Heart left ventricle (tissue), 13 donors: ENCODE measurements around the gene COX6B2.

Source experiments
- CTCF ChIP-seq, 12 donors: fragments of 200-600 bp; sonication (generic) in 4 of 12; IDR thresholded peaks; one replicate each; pipeline versions ENCODE4 v1.5.0 to v1.8.0; 2018 to 2022; ENCODE audit warnings: antibody characterized with exemption in 12 of 12, mild to moderate bottlenecking in 5 of 12
- POLR2A ChIP-seq, 2 donors: fragments of 450-650 bp; IDR thresholded peaks; one replicate each; pipeline ENCODE4 v1.6.1; 2017; ENCODE audit warnings: antibody characterized with exemption in 2 of 2, mild to moderate bottlenecking in 2 of 2, moderate library complexity in 2 of 2
- donor health status: ischemic (EF 13 %, LVEDD 7.1; RV severe dilation, severe dysfunction).
- donor health status: DM: no; HTN: yes; CAD: no.
- donor health status: DM: no; HTN: no; CAD: no.
- donor health status: ischemic (EF 25% LVEDD 6.9; RV normal size, moderate dysfunction).
- donor health status: ischemic (EF 25% LVEDD 5.7; RV mildly dilated, moderate dysfunction).
- donor health status: ischemic (EF 35%, LVEDD 5.7; RV mildly dilated, moderate dysfunction).
- donor health status: nonischemic (EF 11% LVEDD 7.7; RV severe dilation, severe dysfunction).
- donor health status: DM: yes; HTN: yes; CAD: no.
- donor health status: PGD.
- donor health status: ischemic (EF 29% LVEDD 5.4; RV normal size, mild dysfunction).
- donor health status: nonischemic (EF 23%, LVEDD 6.1; RV moderate dilation, normal function).

DNA sequence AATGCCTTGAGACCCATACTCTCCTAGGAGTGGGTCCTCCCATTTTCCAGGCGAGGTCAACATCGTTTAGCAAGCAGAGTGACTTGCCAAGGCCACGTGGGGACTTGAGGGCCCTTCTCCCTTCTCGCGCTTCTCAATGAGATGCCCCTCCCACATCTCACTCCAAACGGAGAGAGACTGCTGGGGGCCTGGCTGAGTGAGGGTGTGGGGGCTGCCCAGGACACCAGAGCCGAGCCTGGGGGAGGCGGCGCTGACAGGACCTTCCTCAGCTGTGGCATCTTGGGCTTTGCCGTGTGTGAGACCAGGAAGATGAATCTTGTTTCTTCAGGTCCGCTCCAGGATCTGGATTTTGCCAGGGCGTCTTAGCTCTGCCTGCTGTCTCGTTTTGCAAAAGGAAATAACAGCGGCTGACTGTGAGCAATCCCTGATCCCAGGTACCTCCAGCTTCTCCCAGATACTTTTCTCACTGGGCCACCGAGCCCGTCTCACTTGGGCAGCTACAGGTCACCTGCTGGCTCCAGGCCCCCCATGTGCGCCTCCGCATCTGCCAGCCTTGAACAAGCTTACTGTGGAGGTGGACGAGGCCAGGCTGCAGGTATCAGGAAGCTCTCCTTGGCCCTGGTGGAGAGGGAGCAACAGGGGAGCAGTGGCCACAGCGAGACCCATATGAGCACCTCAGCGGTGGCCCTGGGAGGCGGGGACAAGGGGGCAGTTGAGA, 6.0 kb downstream of the COX6B2 start:
- TF ChIP-seq CTCF (IDR thresholded peaks at IDR 0.05) (no peak), POLR2A (IDR thresholded peaks at IDR 0.05) (no peak)
